Endodermal cell (in vitro differentiated cells): ENCODE data around the gene ARHGAP25. TPM values are rescaled to one million over a fixed set of nuclear protein-coding genes. Genes with fewer than 3 reads are reported as not detected.

ENCODE experiments used
- DNase-seq: peaks from one replicate; pipeline ENCODE4 v3.0.0-alpha.2; 2017
- H3K27ac ChIP-seq: 2 replicates; pipeline ENCODE4 v1.5.1; 2013; ENCODE audit warnings: mild to moderate bottlenecking, low read depth, low read length, moderate library complexity
- H3K27me3 ChIP-seq: 2 replicates; pipeline ENCODE4 v1.6.1; 2013; ENCODE audit warnings: mild to moderate bottlenecking, low read length, moderate library complexity; ENCODE audit not compliant: insufficient read depth, control insufficient read depth, poor library complexity, severe bottlenecking
- H3K36me3 ChIP-seq: 2 replicates; pipeline ENCODE4 v1.7.0; 2013; ENCODE audit warnings: mild to moderate bottlenecking, low read length, moderate library complexity; ENCODE audit not compliant: control insufficient read depth, insufficient read depth
- H3K4me1 ChIP-seq: one replicate; pipeline ENCODE4 v1.7.0; 2013; ENCODE audit warnings: low read length; ENCODE audit not compliant: control insufficient read depth, insufficient read depth
- H3K4me3 ChIP-seq: 2 replicates; pipeline ENCODE4 v1.5.1; 2013; ENCODE audit warnings: mild to moderate bottlenecking, low read length, moderate library complexity
- H3K9ac ChIP-seq: 2 replicates; pipeline ENCODE4 v1.6.1; 2013; ENCODE audit warnings: mild to moderate bottlenecking, low read length, moderate library complexity; ENCODE audit not compliant: poor library complexity, severe bottlenecking; ENCODE audit errors: extremely low read depth
- H3K9me3 ChIP-seq: 2 replicates; pipeline ENCODE4 v1.6.1; 2013; ENCODE audit warnings: mild to moderate bottlenecking, low read length, moderate library complexity; ENCODE audit not compliant: control insufficient read depth
- H3K27ac Mint-ChIP-seq: 2 replicates; pipeline ENCODE4 v1.8.0; 2020; ENCODE audit warnings: mixed read lengths
- H3K27me3 Mint-ChIP-seq: 2 replicates; pipeline ENCODE4 v1.8.0; 2021; ENCODE audit warnings: mild to moderate bottlenecking, mixed read lengths; ENCODE audit not compliant: insufficient read depth
- H3K36me3 Mint-ChIP-seq: 2 replicates; pipeline ENCODE4 v1.8.0; 2020; ENCODE audit warnings: low read depth, mixed read lengths
- H3K4me1 Mint-ChIP-seq: 2 replicates; pipeline ENCODE4 v1.8.0; 2020; ENCODE audit warnings: mixed read lengths
- H3K4me3 Mint-ChIP-seq: 2 replicates; pipeline ENCODE4 v1.8.0; 2020; ENCODE audit warnings: mild to moderate bottlenecking, moderate library complexity, mixed read lengths
- H3K9me3 Mint-ChIP-seq: 2 replicates; pipeline ENCODE4 v1.8.0; 2020; ENCODE audit warnings: mild to moderate bottlenecking, mixed read lengths
- WGBS, 2 experiments: methylation state at CpG; one replicate each; pipeline versions ENCODE4 v1.1.5 to v1.1.7; 2013; ENCODE audit warnings: missing lambda C conversion rate in 2 of 2, mixed read lengths in 1 of 2; ENCODE audit not compliant: insufficient coverage in 1 of 2, insufficient read length in 1 of 2; 5-methylcytosine and 5-hydroxymethylcytosine counted together
- total RNA-seq, 2 donors: library from RNA; stranded (reverse); fragmentation: NEBNext Ultra II Directional in 1 of 2; extraction: Animal tissue kit (Norgen Biotek cat#: 25700) in 1 of 2; gene quantifications; 2 replicates in 1 of 2; 3 replicates in 1 of 2; pipeline ENCODE4 v1.2.1, GENCODE V29; 2021
- TF ChIP-seq, protein P1 (sequence below): fragments of 200-600 bp; sonication (generic); conservative IDR thresholded peaks from 2 replicates; pipeline ENCODE4 v1.5.0; 2021; ENCODE audit warnings: antibody characterized with exemption, mild to moderate bottlenecking

ARHGAP25 gene
- total RNA-seq, 2 donors from 2014 or later: 0.82 to 2.6 TPM

DNA sequence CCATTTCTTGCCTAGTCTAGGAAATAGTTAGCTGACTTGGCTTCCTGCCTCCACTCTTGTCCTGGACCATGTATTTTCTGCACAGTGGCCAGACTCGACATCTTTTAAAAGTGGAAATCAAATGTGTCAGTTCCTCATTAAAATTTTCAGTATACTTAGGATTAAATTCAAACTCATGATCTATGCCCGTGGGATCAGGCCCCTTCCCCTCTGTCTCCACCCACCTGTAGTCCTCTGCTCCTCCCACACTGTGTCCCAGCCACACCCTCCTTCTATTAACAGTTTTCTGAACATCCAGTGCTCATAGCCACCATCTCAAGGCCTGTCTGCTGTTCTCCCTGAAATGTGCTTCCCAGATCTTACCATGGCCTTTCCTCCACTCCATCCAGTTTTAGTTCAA, 13.3 kb downstream of the ARHGAP25 start:
- H3K4me3 Mint-ChIP-seq: no peak overlapping the region
- Histone ChIP-seq H3K36me3 (no peaks in the 10 kb centered on the region), H3K27me3 (no peaks in the 10 kb centered on the region), H3K9ac (no peak overlapping the region), H3K4me3 (no peak overlapping the region), H3K4me1 (no peaks in the 10 kb centered on the region), H3K9me3 (no peaks in the 10 kb centered on the region), H3K27ac (no peak overlapping the region)
- TF ChIP-seq, protein P1, sequence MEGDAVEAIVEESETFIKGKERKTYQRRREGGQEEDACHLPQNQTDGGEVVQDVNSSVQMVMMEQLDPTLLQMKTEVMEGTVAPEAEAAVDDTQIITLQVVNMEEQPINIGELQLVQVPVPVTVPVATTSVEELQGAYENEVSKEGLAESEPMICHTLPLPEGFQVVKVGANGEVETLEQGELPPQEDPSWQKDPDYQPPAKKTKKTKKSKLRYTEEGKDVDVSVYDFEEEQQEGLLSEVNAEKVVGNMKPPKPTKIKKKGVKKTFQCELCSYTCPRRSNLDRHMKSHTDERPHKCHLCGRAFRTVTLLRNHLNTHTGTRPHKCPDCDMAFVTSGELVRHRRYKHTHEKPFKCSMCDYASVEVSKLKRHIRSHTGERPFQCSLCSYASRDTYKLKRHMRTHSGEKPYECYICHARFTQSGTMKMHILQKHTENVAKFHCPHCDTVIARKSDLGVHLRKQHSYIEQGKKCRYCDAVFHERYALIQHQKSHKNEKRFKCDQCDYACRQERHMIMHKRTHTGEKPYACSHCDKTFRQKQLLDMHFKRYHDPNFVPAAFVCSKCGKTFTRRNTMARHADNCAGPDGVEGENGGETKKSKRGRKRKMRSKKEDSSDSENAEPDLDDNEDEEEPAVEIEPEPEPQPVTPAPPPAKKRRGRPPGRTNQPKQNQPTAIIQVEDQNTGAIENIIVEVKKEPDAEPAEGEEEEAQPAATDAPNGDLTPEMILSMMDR: no peak
- DNase-seq: no peak
- no peaks in the 10 kb centered on the region for H3K9me3 Mint-ChIP-seq
- H3K27ac Mint-ChIP-seq: no peak overlapping the region
- 88 to 95% methylated on average over 2 of the region's 2 CpGs for whole genome bisulfite sequencing, 2 experiments
- H3K4me1 Mint-ChIP-seq: peaks cover 4% of the 10 kb centered on the region
- H3K27me3 Mint-ChIP-seq: peaks cover 2% of the 10 kb centered on the region
- H3K36me3 Mint-ChIP-seq: no peaks in the 10 kb centered on the region

DNA sequence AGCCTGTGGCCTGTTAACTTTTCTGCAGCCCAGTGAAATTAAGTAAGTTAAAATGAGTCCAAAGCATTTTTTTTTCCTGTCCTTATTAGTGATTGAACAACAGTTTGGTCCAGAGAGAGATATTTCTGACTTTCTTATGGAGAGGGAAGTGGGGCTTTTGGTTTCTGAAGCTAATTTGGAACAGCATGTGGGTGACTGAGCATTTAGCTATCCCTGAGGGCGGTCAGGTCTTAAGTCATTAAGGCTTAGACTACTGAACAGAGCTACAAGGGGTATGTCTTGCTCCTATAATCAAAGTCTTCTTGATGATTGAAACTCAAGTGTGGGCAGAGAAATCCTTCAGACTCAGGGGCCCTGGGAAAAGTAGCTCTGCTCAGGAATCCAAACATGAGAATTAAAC, 14.0 kb downstream of the ARHGAP25 start:
- H3K27ac ChIP-seq: no peak overlapping the region

DNA sequence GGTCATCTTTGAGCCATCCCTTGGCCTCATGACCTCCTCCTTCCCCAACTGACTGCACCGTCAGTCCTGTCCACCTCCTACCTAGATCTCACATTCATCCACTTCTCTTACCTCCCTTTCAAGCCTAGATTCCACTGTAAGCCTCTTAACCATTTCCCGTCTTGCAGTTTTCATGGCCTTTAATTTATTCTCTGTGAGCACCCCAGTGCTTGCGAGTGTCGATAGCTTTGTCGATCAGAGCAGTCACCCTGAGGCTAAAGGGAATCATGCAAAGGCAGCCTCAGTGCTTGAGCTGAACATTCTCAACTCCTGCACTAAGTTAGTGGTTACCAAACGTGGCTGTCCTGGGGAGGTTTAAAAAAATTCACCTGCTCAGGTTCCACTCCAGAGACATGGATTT, 14.7 kb downstream of the ARHGAP25 start:
- H3K4me3 Mint-ChIP-seq: no peak overlapping the region
- Histone ChIP-seq H3K9ac (no peak overlapping the region), H3K4me1 (no peaks in the 10 kb centered on the region), H3K36me3 (no peaks in the 10 kb centered on the region), H3K4me3 (no peak overlapping the region), H3K9me3 (no peaks in the 10 kb centered on the region), H3K27me3 (no peaks in the 10 kb centered on the region), H3K27ac (no peak overlapping the region)
- TF ChIP-seq, protein P1: no peak
- H3K36me3 Mint-ChIP-seq: no peaks in the 10 kb centered on the region
- DNase-seq: no peak
- peaks cover 2% of the 10 kb centered on the region for H3K27me3 Mint-ChIP-seq
- H3K9me3 Mint-ChIP-seq: no peaks in the 10 kb centered on the region
- 92 to 93% methylated on average over 6 of the region's 6 CpGs for WGBS, 2 experiments
- no peak overlapping the region for H3K27ac Mint-ChIP-seq
- peaks cover 4% of the 10 kb centered on the region for H3K4me1 Mint-ChIP-seq

More for the DNA sequence above, 14.0 kb downstream of the ARHGAP25 start:
- Histone ChIP-seq H3K9ac (no peak overlapping the region), H3K4me1 (no peaks in the 10 kb centered on the region), H3K27me3 (no peaks in the 10 kb centered on the region), H3K36me3 (no peaks in the 10 kb centered on the region), H3K9me3 (no peaks in the 10 kb centered on the region), H3K4me3 (no peak overlapping the region)
- peaks cover 2% of the 10 kb centered on the region for H3K27me3 Mint-ChIP-seq
- no peak overlapping the region for H3K4me3 Mint-ChIP-seq
- no peak overlapping the region for H3K27ac Mint-ChIP-seq
- H3K4me1 Mint-ChIP-seq: peaks cover 4% of the 10 kb centered on the region
- TF ChIP-seq, protein P1: no peak
- DNase-seq: no peak
- no peaks in the 10 kb centered on the region for H3K9me3 Mint-ChIP-seq
- H3K36me3 Mint-ChIP-seq: no peaks in the 10 kb centered on the region
- 88 to 100% methylated on average over 1 of the region's 1 CpG for WGBS, 2 experiments
